DMS153 treated with DMSO at 0.1 percent for 48 hours (cell line): ENCODE measurements around the gene IGFL1.
"Not testable (repeated sequence)": the region's sequence is repeated elsewhere in the genome, so short reads cannot be mapped to it uniquely, and the experiment has no call there.

Experiments used
- DNase-seq: peaks from one replicate; lab custom pipeline; 2025; ENCODE audit not compliant: unreplicated experiment; lab: John Stamatoyannopoulos, UW

Gene IGFL1

GRCh38 chr19:46201454-46202310 is 27.9 kb upstream of the IGFL1 start:
- no peak for DNase-seq

- DNase-seq, result no peak
Measured at GRCh38 chr19:46202426-46202825, 27.1 kb upstream of the IGFL1 start.

GRCh38 chr19:46202872-46203860 is 26.4 kb upstream of the IGFL1 start:
- DNase-seq, result no peak

- DNase-seq, result no peak
Measured at GRCh38 chr19:46204008-46204407, 25.5 kb upstream of the IGFL1 start.

- DNase-seq, result no peak
Measured at GRCh38 chr19:46205183-46205984, 24.2 kb upstream of the IGFL1 start.

- DNase-seq, result no peak
Measured at GRCh38 chr19:46206176-46206575, 23.4 kb upstream of the IGFL1 start.

GRCh38 chr19:46206682-46207081 is 22.9 kb upstream of the IGFL1 start:
- no peak for DNase-seq

- DNase-seq, result not testable (repeated sequence)
Measured at GRCh38 chr19:46207858-46208257, 21.7 kb upstream of the IGFL1 start.

- no peak for DNase-seq
Measured at GRCh38 chr19:46209051-46209450, 20.5 kb upstream of the IGFL1 start.

GRCh38 chr19:46209472-46209871 is 20.1 kb upstream of the IGFL1 start:
- DNase-seq, result no peak

- DNase-seq, result no peak
Measured at GRCh38 chr19:46210669-46211068, 18.9 kb upstream of the IGFL1 start.

- no peak for DNase-seq
Measured at GRCh38 chr19:46211201-46211881, 18.2 kb upstream of the IGFL1 start.

- not testable (repeated sequence) for DNase-seq
Measured at GRCh38 chr19:46212592-46212991, 16.9 kb upstream of the IGFL1 start.

- DNase-seq, result no peak
Measured at GRCh38 chr19:46213156-46213555, 16.4 kb upstream of the IGFL1 start.

- DNase-seq, result no peak
Measured at GRCh38 chr19:46213806-46214205, 15.7 kb upstream of the IGFL1 start.

GRCh38 chr19:46216612-46217011 is 12.9 kb upstream of the IGFL1 start:
- DNase-seq, result no peak

- DNase-seq, result no peak
Measured at GRCh38 chr19:46217476-46217875, 12.1 kb upstream of the IGFL1 start.

GRCh38 chr19:46218160-46218559 is 11.4 kb upstream of the IGFL1 start:
- no peak for DNase-seq

- no peak for DNase-seq
Measured at GRCh38 chr19:46220038-46220615, 9.4 kb upstream of the IGFL1 start.

GRCh38 chr19:46221152-46221551 is 8.4 kb upstream of the IGFL1 start:
- no peak for DNase-seq
